ENCODE results near the gene PPP2R5D. TPM values are rescaled to one million over a fixed set of nuclear protein-coding genes. Genes with fewer than 3 reads are reported as not detected.

Gene PPP2R5D
- total RNA-seq, 4 donors from 2014 or later = 28.7 to 43.8 (median 36.4) TPM

GRCh38 chr6:42960243-42961019 is 23.9 kb upstream of the PPP2R5D start, which contains the start of gene GNMT:
GNMT (plus strand) TSS chr6:42960754; CDS start chr6:42960768, 14 bp downstream.
- Histone ChIP-seq H3K4me1 (peaks cover 0 to 6% of the 10 kb centered on the region in 2 donors), H3K27ac (no peak within 1 kb of the TSS), H3K27me3 (no peaks in the 10 kb centered on the region), H3K36me3 (no peaks in the 10 kb centered on the region), H3K9me3 (no peaks in the 10 kb centered on the region), H3K4me3 (peak within 1 kb of the TSS; percentile 41 to 47)
- peak; percentile 38 to 39 for DNase-seq
- intact Hi-C loops (cut with DNase I; ENCODE audit: low total_unique reads) = no loop called here
- TF ChIP-seq CTCF (IDR thresholded peaks at IDR 0.05) (no peak), POLR2A (IDR thresholded peaks at IDR 0.05) (peak in 1 of 2 donors; percentile 31)

- peaks cover 0 to 6% of the 10 kb centered on the region in 2 donors for H3K4me1 ChIP-seq
- H3K9me3 ChIP-seq = no peaks in the 10 kb centered on the region
- no peaks in the 10 kb centered on the region for H3K36me3 ChIP-seq
- H3K27me3 ChIP-seq = no peaks in the 10 kb centered on the region
- H3K27ac ChIP-seq = no peak overlapping the region
- no peak for TF ChIP-seq POLR2A (IDR thresholded peaks at IDR 0.05)
- no peak for TF ChIP-seq CTCF (IDR thresholded peaks at IDR 0.05)
- H3K4me3 ChIP-seq = peak overlapping the region; percentile 41 to 47
- intact Hi-C loops (cut with DNase I; ENCODE audit: low total_unique reads) = no loop called here
- DNase-seq = no peak
These were observed 23.3 kb upstream of the PPP2R5D start for GRCh38 chr6:42961020-42961470.

GRCh38 chr6:42962096-42962495 is 22.3 kb upstream of the PPP2R5D start:
- H3K4me1 ChIP-seq = peaks cover 0 to 6% of the 10 kb centered on the region in 2 donors
- intact Hi-C loops (cut with DNase I; ENCODE audit: low total_unique reads) = no loop called here
- no peaks in the 10 kb centered on the region for H3K36me3 ChIP-seq
- no peak overlapping the region for H3K4me3 ChIP-seq
- DNase-seq = no peak
- H3K27me3 ChIP-seq = no peaks in the 10 kb centered on the region
- TF ChIP-seq POLR2A (IDR thresholded peaks at IDR 0.05) (no peak), CTCF (IDR thresholded peaks at IDR 0.05) (no peak)
- no peak overlapping the region for H3K27ac ChIP-seq
- H3K9me3 ChIP-seq = no peaks in the 10 kb centered on the region

GRCh38 chr6:42962502-42963178 is 21.7 kb upstream of the PPP2R5D start:
- Histone ChIP-seq H3K27me3 (no peaks in the 10 kb centered on the region), H3K4me1 (peaks cover 0 to 6% of the 10 kb centered on the region in 2 donors), H3K36me3 (no peaks in the 10 kb centered on the region), H3K9me3 (no peaks in the 10 kb centered on the region), H3K4me3 (no peak overlapping the region), H3K27ac (no peak overlapping the region)
- intact Hi-C loops (cut with DNase I; ENCODE audit: low total_unique reads) = no loop called here
- no peak for DNase-seq
- TF ChIP-seq CTCF (IDR thresholded peaks at IDR 0.05) (no peak), POLR2A (IDR thresholded peaks at IDR 0.05) (no peak)

Measured in uterus (tissue), 4 donors.